OCI-LY7 (cell line): ENCODE data around the gene ZNF774. TPM values are rescaled to one million over a fixed set of nuclear protein-coding genes. Genes with fewer than 3 reads are reported as not detected.

Experiments used
- BruUV-seq: library from RNA; stranded (reverse); fragments of 400-500 nt; replicated peaks from 2 replicates; lab custom pipeline; 2021; lab: Mats Ljungman, UMichigan
- CTCF ChIA-PET: fragments of 300-600 bp; sonication (Branson Sonifier 250); formaldehyde crosslinking; loops from one replicate; lab custom pipeline; 2022; ENCODE audit warnings: antibody characterized with exemption; ENCODE audit not compliant: unreplicated experiment; lab: Charles Lee
- POLR2A ChIA-PET: fragments of 300-600 bp; sonication (Branson Sonifier 250); formaldehyde crosslinking; loops from one replicate; lab custom pipeline; 2022; ENCODE audit warnings: antibody characterized with exemption; lab: Charles Lee
- DNase-seq: peaks from one replicate; pipeline ENCODE4 v3.0.0-alpha.2; 2015; ENCODE audit warnings: low spot score
- H2AFZ ChIP-seq: fragments of 200-600 bp; sonication (generic), shearing (Covaris generic); 2 replicates; pipeline ENCODE4 v1.6.1; 2014; ENCODE audit warnings: mild to moderate bottlenecking, antibody characterized with exemption, low read length, moderate library complexity
- H3K27ac ChIP-seq: fragments of 200-600 bp; sonication (generic); 2 replicates; pipeline ENCODE4 v1.5.1; 2014; ENCODE audit warnings: mixed run types, low read depth, mild to moderate bottlenecking, moderate library complexity, low read length, inconsistent platforms; ENCODE audit not compliant: poor library complexity, severe bottlenecking
- H3K36me3 ChIP-seq: fragments of 200-600 bp; sonication (generic); 2 replicates; pipeline ENCODE4 v1.6.1; 2014; ENCODE audit warnings: mild to moderate bottlenecking, antibody characterized with exemption, low read length, moderate library complexity, mixed read lengths; ENCODE audit not compliant: insufficient read depth
- H3K4me1 ChIP-seq: fragments of 200-600 bp; sonication (generic); 2 replicates; pipeline ENCODE4 v1.5.1; 2014; ENCODE audit warnings: mild to moderate bottlenecking, low read length; ENCODE audit not compliant: insufficient read depth, poor library complexity, severe bottlenecking
- H3K4me2 ChIP-seq: fragments of 200-600 bp; sonication (generic); 2 replicates; pipeline ENCODE4 v1.6.1; 2014; ENCODE audit warnings: mild to moderate bottlenecking, low read length
- H3K4me3 ChIP-seq: fragments of 200-600 bp; sonication (generic); 2 replicates; pipeline ENCODE4 v1.5.1; 2014; ENCODE audit warnings: mild to moderate bottlenecking, low read depth, low read length; ENCODE audit not compliant: poor library complexity, severe bottlenecking
- H3K79me2 ChIP-seq: fragments of 200-600 bp; sonication (generic); 2 replicates; pipeline ENCODE4 v1.6.1; 2016; ENCODE audit warnings: low read depth, mild to moderate bottlenecking, low read length, moderate library complexity, mixed read lengths; ENCODE audit not compliant: insufficient read depth
- H3K9me2 ChIP-seq: fragments of 200-600 bp; sonication (generic); 2 replicates; pipeline ENCODE4 v1.6.1; 2016; ENCODE audit warnings: mild to moderate bottlenecking, low read length, mixed read lengths; ENCODE audit not compliant: insufficient read depth
- H3K9me3 ChIP-seq: fragments of 200-600 bp; sonication (generic); 2 replicates; pipeline ENCODE4 v1.6.1; 2014; ENCODE audit warnings: mild to moderate bottlenecking, mixed run types, low read length, mixed read lengths
- H4K20me1 ChIP-seq: fragments of 200-600 bp; sonication (generic); 2 replicates; pipeline ENCODE4 v1.6.1; 2014; ENCODE audit warnings: mild to moderate bottlenecking, antibody characterized with exemption, low read length, moderate library complexity, mixed read lengths; ENCODE audit not compliant: insufficient read depth
- EZH2phosphoT487 ChIP-seq: fragments of 200-600 bp; sonication (generic); IDR thresholded peaks from 2 replicates; pipeline ENCODE4 v1.6.1; 2018; ENCODE audit warnings: low read depth, borderline replicate concordance, mild to moderate bottlenecking, mixed run types, antibody characterized with exemption, low read length, moderate library complexity, mixed read lengths
- intact Hi-C: fragments of 100-400 bp; cut with micrococcal nuclease; formaldehyde crosslinking; loops from one replicate; pipeline ENCODE4 v1.10.0; 2022; ENCODE audit not compliant: unreplicated experiment
- total RNA-seq, 2 experiments: library from RNA; depleted of rRNA in 1 of 2; stranded (reverse); fragments of >200 nt in 1 of 2; shearing (Covaris generic) in 1 of 2; gene quantifications; 2 replicates each; pipeline ENCODE4 v1.2.3, GENCODE V29; 2014 to 2022
- TF ChIP-seq, protein P1 (sequence below): fragments of 200-600 bp; sonication (generic); conservative IDR thresholded peaks from 2 replicates; pipeline ENCODE4 v1.5.1; 2014; ENCODE audit warnings: mild to moderate bottlenecking, antibody characterized with exemption, low read length, moderate library complexity, mixed read lengths

Gene ZNF774
- total RNA-seq, 2 experiments from 2014 or later = 1.2 to 1.6 TPM

DNA sequence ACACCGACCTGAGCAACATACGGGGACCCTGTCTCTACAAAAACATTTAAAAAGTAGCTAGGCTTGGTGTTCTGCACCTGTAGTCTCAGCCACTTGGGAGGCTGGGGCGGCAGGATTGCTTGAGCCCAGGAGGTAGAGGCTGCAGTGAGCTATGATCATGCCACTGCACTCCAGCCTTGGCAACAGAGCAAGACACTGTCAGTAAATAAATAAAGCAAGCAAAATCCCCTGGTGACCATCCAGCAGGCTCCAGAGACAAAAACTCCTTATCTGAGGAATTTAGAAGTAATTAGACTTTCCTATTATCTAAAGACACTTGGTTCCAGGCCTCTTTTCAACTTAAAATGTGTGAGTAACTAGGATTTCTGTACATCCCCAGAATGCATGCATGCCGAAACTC lies 29.5 kb upstream of the ZNF774 start:
- Histone ChIP-seq H3K79me2 (no peaks in the 10 kb centered on the region), H3K27ac (no peak overlapping the region), H3K36me3 (no peaks in the 10 kb centered on the region), H3K9me3 (no peaks in the 10 kb centered on the region), H2AFZ (no peak overlapping the region), H3K4me1 (peaks cover 3% of the 10 kb centered on the region), H3K4me2 (no peak overlapping the region), H3K9me2 (no peaks in the 10 kb centered on the region), H3K4me3 (no peak overlapping the region), H4K20me1 (no peaks in the 10 kb centered on the region)
- intact Hi-C loops = loop anchor here (5.0 to 10.0 kb wide), 2 partner anchors 325 to 758 kb away; no protein-coding TSS in a partner anchor
- CTCF ChIA-PET = no interaction called here
- POLR2A ChIA-PET = interaction anchor here (1.4 kb wide), 1 partner anchor 21 kb away, joined by 3 read pairs; no protein-coding TSS in a partner anchor
- TF ChIP-seq, protein P1, sequence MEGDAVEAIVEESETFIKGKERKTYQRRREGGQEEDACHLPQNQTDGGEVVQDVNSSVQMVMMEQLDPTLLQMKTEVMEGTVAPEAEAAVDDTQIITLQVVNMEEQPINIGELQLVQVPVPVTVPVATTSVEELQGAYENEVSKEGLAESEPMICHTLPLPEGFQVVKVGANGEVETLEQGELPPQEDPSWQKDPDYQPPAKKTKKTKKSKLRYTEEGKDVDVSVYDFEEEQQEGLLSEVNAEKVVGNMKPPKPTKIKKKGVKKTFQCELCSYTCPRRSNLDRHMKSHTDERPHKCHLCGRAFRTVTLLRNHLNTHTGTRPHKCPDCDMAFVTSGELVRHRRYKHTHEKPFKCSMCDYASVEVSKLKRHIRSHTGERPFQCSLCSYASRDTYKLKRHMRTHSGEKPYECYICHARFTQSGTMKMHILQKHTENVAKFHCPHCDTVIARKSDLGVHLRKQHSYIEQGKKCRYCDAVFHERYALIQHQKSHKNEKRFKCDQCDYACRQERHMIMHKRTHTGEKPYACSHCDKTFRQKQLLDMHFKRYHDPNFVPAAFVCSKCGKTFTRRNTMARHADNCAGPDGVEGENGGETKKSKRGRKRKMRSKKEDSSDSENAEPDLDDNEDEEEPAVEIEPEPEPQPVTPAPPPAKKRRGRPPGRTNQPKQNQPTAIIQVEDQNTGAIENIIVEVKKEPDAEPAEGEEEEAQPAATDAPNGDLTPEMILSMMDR = no peak
- TF ChIP-seq EZH2phosphoT487 = no peak
- no TSS peak for BruUV-seq
- no peak for DNase-seq

DNA sequence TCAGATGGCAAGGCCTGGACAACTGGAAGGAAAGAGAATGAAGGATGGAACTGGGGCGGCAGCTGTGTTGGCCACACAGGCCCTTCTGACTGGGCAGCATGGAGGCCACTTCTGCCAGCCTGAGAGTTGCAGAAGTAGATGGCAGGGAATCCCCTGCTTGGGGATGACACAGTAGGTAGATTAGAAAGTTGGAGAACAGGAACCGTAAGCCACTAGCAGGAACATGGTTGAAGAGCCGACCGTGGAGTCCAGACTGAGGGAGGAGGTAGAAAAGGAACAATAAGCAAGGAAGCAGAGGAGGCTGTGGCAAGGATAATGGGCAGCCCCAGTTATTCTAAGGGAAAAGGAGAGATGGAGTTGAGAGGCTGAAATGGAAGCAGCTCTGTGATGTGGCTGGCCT lies 26.4 kb upstream of the ZNF774 start:
- POLR2A ChIA-PET = no interaction called here
- TF ChIP-seq, protein P1 = no peak
- TF ChIP-seq EZH2phosphoT487 = no peak

DNA sequence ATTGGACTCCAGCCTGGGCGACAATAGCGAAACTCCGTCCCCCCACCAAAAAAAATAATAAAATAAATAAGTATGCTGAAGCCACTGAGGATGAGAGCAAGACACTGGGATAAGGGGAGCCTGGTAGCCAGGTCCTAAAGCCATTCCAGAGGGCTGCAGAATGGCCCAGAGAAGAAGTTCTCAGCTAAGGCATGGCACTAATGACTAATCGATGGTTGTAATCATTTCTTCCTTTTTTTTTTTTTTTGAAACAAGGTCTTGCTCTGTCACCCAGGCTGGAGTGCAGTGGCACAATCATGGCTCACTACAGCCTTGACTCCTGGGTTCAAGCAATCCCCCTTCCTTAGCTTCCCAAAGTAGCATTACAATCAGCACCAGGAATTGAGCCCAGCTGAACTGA lies 25.6 kb upstream of the ZNF774 start:
- H3K4me2 ChIP-seq = no peak overlapping the region
- TF ChIP-seq, protein P1 = no peak
- no peak for TF ChIP-seq EZH2phosphoT487
- no peaks in the 10 kb centered on the region for H3K36me3 ChIP-seq
- no peak for DNase-seq
- H3K79me2 ChIP-seq = no peaks in the 10 kb centered on the region
- no TSS peak for BruUV-seq
- H3K4me3 ChIP-seq = no peak overlapping the region
- no peak overlapping the region for H2AFZ ChIP-seq
- ChIA-PET POLR2A (interaction anchor here (0.7 kb wide), 1 partner anchor 152 kb away, joined by 4 read pairs; no protein-coding TSS in a partner anchor), CTCF (no interaction called here)
- no peak overlapping the region for H3K27ac ChIP-seq
- no peaks in the 10 kb centered on the region for H3K9me2 ChIP-seq
- intact Hi-C loops = loop anchor here (10.0 kb wide), 1 partner anchor 762 kb away; no protein-coding TSS in a partner anchor
- H4K20me1 ChIP-seq = no peaks in the 10 kb centered on the region
- no peaks in the 10 kb centered on the region for H3K9me3 ChIP-seq
- H3K4me1 ChIP-seq = no peaks in the 10 kb centered on the region

More for the DNA sequence above, 26.4 kb upstream of the ZNF774 start:
- intact Hi-C loops = loop anchor here (10.0 kb wide), 1 partner anchor 761 kb away; no protein-coding TSS in a partner anchor
- DNase-seq = no peak
- Histone ChIP-seq H2AFZ (no peak overlapping the region), H3K9me3 (no peaks in the 10 kb centered on the region), H3K27ac (no peak overlapping the region), H3K36me3 (no peaks in the 10 kb centered on the region), H4K20me1 (no peaks in the 10 kb centered on the region), H3K9me2 (no peaks in the 10 kb centered on the region), H3K4me1 (no peaks in the 10 kb centered on the region), H3K79me2 (no peaks in the 10 kb centered on the region), H3K4me3 (no peak overlapping the region), H3K4me2 (no peak overlapping the region)
- CTCF ChIA-PET = no interaction called here
- BruUV-seq = no TSS peak
